ENCODE data around the gene CD86.

Gene CD86

GRCh38 chr3:122058294-122058693 is 3.1 kb downstream of the CD86 start:
- in situ Hi-C loops (cut with MboI; ENCODE audit: low sequenced_read_pairs), result no loop called here

GRCh38 chr3:122060040-122060698 is 5.0 kb downstream of the CD86 start:
- in situ Hi-C loops (cut with MboI; ENCODE audit: low sequenced_read_pairs), result no loop called here

GRCh38 chr3:122063908-122064307 is 8.7 kb downstream of the CD86 start:
- in situ Hi-C loops (cut with MboI; ENCODE audit: low sequenced_read_pairs), result no loop called here

GRCh38 chr3:122064326-122064725 is 9.2 kb downstream of the CD86 start:
- in situ Hi-C loops (cut with MboI; ENCODE audit: low sequenced_read_pairs), result no loop called here

GRCh38 chr3:122066331-122067213 is 11.4 kb downstream of the CD86 start:
- in situ Hi-C loops (cut with MboI; ENCODE audit: low sequenced_read_pairs), result no loop called here

- in situ Hi-C loops (cut with MboI; ENCODE audit: low sequenced_read_pairs), result no loop called here
Observed at GRCh38 chr3:122067214-122067550, 12.0 kb downstream of the CD86 start.

- in situ Hi-C loops (cut with MboI; ENCODE audit: low sequenced_read_pairs), result no loop called here
Observed at GRCh38 chr3:122067588-122068240, 12.6 kb downstream of the CD86 start.

- in situ Hi-C loops (cut with MboI; ENCODE audit: low sequenced_read_pairs), result no loop called here
Observed at GRCh38 chr3:122074621-122075265, 19.6 kb downstream of the CD86 start.

GRCh38 chr3:122076491-122077292 is 21.5 kb downstream of the CD86 start:
- in situ Hi-C loops (cut with MboI; ENCODE audit: low sequenced_read_pairs), result no loop called here

- in situ Hi-C loops (cut with MboI; ENCODE audit: low sequenced_read_pairs), result no loop called here
Observed at GRCh38 chr3:122077293-122078234, 22.4 kb downstream of the CD86 start.

- in situ Hi-C loops (cut with MboI; ENCODE audit: low sequenced_read_pairs), result no loop called here
Observed at GRCh38 chr3:122078235-122078935, 23.2 kb downstream of the CD86 start.

- in situ Hi-C loops (cut with MboI; ENCODE audit: low sequenced_read_pairs), result no loop called here
Observed at GRCh38 chr3:122079524-122080206, 24.5 kb downstream of the CD86 start.

GRCh38 chr3:122080207-122080587 is 25.0 kb downstream of the CD86 start:
- in situ Hi-C loops (cut with MboI; ENCODE audit: low sequenced_read_pairs), result no loop called here

- in situ Hi-C loops (cut with MboI; ENCODE audit: low sequenced_read_pairs), result no loop called here
Observed at GRCh38 chr3:122081543-122082247, 26.5 kb downstream of the CD86 start.

- in situ Hi-C loops (cut with MboI; ENCODE audit: low sequenced_read_pairs), result no loop called here
Observed at GRCh38 chr3:122082357-122082756, 27.2 kb downstream of the CD86 start.

GRCh38 chr3:122084799-122085198 is 29.6 kb downstream of the CD86 start:
- in situ Hi-C loops (cut with MboI; ENCODE audit: low sequenced_read_pairs), result no loop called here

GRCh38 chr3:122085673-122086072 is 30.5 kb downstream of the CD86 start:
- in situ Hi-C loops (cut with MboI; ENCODE audit: low sequenced_read_pairs), result no loop called here

GRCh38 chr3:122088531-122088930 is 33.4 kb downstream of the CD86 start:
- in situ Hi-C loops (cut with MboI; ENCODE audit: low sequenced_read_pairs), result no loop called here
